Hematopoietic multipotent progenitor cell (in vitro differentiated cells): ENCODE data around the gene MED12L. TPM values are rescaled to one million over a fixed set of nuclear protein-coding genes. Genes with fewer than 3 reads are reported as not detected.

ENCODE experiments used
- DNase-seq, 3 donors: peaks; one replicate each; pipeline ENCODE4 v3.0.0-alpha.2; 2011 to 2015; ENCODE audit warnings: low read depth in 2 of 3, low spot score in 2 of 3
- total RNA-seq: library from RNA; depleted of rRNA; stranded (reverse); fragments of >200 nt; gene quantifications from one replicate; pipeline ENCODE4 v1.2.3, GENCODE V29; 2012

The MED12L gene
- total RNA-seq, 1 donor = 47.9 TPM

DNA sequence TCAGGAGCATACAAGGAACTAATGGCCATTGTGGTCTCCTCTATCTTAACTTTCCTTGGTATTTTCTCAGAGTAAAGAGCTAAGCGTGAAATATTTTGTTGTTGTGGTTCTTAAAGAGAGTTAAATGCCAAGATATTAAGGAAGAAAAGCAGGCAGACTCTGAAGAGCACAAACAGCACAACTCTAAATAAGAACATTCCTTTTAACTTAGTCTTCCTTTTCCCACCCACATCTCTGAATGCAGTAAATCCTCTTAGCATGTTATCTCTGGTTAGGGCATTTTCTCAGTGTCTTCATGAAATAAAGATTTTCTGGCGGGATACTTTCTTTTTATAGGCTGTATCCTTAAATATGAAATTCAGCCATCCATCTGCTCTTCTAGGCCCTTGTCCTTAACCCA is 229.7 kb downstream of the MED12L start:
- no peak for DNase-seq

DNA sequence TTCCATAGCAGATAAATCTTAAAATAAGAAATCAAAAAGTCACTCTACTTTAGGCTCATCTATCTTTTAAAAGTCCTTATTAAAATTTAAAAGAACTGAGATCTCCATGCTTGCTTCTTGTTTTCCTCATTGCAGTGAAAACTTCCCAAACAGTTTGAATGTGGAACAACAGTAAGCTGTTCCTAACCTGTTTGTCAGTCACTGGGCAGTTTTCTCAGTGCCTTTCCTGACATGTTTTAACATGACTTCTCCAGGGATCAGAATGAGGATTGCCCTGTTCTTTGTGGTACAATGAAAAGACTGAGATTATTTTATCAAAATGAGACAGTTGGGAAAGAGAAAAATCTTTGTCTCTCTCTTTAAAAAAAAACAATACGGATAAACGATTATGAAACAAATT is 230.4 kb downstream of the MED12L start:
- no peak for DNase-seq

DNA sequence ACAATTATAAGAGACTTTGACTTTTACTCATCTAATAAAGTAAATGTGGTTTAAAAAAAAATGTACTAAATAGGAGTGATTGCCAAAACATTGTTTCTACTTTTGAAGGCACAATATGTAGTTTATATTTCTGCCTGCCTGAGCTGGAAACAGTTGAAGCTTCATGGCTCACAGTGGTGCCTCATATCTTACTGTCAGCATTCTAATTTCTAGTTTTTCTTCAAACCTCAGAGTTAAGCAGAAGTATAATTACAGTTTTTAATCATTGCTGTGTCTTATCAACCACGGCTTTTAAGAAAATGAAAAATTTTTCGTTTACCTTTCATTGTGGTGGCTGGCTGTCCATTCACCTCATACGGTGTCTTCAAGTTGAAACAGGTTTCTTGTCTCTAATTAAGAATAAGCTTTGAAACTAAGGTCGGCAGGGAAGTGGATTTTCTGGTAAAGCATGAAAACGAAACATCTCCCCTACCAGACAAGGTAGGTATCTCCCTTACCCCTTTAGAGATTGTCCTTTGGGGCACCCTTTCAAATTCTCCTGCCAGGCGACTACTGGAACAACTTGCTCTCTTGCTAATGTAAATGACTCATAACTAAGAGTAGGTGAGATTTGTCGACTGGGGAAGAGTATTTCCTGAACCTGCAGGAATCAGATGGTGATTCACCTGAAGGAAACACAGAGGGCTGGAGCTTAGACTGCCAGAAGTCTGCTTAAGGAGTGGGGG is 231.0 kb downstream of the MED12L start, which contains the start of gene GPR87:
GPR87 (minus strand) TSS at position 554 of the 725 bp plus-strand sequence. CDS start 16,720 bp downstream, outside the sequence.
- no peak for DNase-seq

DNA sequence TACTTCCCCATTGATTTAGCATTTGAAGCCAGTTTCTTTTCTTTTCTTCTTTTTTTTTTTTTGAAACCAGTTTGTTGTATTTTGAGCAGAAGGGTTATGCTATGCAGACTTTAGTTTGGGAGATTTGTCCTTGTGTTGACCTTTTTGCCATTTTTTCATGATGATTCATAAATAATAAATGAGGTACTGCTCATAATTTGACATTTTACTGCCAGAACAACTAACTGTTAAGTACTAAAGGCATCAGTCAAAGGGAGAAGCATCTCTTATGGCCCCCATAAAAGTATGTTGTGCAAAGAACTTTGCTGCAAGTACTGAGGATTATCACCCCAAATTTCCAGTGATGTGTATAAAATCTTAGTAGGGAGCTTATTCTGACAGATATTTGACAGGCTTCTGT is 232.8 kb downstream of the MED12L start:
- no peak for DNase-seq

DNA sequence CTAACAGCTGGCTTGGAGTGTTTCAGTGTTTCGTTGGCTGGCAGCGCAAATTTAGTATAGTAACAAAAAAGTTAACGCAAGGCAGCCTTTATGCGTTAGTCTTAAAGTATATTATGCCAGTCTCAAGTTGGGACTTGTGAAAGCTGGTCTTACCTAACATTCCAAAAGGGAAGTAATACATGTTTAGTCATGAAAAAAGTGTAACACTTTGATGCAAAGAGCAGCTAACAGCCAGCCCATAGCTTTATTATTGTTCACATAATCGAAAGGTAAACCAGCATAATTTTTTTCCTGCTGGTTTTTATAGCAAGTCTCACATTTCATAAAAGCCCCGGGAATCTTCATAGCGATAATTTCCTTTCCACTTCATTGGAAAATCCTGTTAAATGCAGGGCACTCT is 233.5 kb downstream of the MED12L start:
- no peak for DNase-seq

DNA sequence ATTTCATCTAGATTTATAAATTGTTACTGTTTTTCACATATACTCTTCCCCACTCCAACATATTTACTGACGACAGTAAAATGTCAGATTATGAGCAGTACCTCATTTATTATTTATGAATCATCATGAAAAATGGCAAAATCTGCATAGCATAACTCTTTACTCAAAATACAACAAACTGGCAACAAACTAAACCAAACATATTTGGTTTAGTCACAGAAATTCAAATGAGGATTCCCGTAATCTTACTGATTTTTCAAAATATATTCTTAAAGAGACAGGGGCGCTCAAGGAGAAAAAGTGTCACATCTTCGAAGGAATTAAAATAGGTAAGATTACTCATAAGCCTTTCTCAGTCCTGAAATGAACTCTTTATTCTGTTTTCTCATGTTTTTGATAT is 234.2 kb downstream of the MED12L start:
- no peak for DNase-seq

DNA sequence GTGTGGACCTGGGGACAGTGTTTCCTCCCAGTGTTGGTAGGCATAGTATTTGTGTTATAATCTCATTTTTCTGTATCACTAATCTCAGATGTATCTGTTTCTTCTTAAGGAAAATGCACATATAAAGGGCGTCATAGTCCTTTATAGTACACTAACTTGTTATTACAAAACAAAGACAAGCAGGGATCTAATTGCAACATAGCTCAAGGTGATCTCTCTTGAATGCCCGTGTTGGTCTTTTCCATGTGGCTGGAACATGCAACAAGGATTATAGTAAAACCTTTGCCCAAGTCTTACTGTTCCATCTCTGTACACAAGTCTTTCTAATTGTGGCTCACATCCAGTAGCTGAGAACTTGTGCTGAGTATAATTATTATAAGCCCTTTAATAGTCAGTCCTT is 234.7 kb downstream of the MED12L start:
- no peak for DNase-seq

DNA sequence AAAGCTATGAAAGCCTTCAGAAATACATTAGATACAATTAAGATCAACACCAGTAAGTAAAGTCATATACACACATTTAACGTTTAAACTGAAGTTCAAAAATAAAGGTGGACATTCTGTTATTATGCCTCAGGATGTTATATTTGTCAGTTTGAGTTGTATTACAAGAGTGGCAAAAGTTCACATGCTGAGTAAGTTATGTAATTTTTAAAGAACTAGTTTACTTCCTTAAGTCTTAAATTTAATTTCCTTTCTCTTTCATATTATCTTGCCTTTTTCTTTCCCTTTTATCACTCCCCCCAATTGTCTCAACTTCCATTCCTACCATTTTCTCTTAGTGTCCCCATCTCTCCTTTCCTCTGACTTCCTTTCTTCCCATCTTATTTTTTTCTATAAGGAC is 236.1 kb downstream of the MED12L start:
- no peak for DNase-seq

DNA sequence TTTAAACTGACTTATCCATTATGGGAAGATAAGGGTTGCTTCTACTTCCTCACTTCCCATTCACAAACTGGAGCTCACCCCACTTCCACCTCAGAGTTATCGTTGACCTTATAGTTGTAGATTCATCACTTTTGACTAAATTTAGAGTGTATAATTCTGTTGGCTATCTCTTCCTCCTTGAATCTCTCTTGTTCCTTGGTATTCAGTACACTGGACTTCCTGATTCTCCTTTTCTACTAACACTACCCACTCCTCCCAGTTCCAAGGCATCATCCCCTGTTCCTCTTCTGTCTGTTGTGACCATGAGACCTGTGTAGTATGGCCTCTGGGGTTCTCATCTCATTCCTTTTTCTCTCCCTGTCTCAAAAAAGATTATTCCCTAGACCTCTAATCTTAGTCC is 237.0 kb downstream of the MED12L start:
- DNase-seq = no peak

DNA sequence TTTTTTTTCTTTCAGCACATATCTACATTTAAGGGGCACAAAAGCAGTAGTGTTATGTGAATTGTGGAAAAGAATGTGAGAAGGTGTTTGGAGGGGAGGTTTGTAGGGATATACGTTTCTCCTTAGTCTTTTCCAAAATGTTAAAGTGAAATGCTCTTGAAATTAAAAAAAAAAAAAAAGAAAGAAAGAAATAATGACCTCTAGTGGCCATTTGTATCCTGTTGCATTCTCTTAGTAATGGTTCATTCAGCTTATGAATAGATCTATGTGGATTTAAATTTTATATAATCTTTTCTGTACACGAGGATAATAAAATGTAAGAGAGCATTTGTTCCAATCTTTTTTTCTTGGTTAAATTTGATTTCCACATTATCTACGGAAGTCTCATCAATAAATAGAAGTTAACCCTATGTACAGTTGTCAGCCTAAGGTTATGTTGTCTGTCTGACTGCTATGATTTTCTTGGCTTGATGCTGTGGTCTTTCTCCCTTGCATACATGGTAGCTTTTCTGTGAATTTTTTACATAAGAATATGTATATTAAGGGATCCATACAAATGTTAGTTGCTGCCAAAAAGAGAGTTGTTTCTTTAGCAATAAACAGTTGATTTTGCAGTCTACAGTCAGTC is 242.2 kb downstream of the MED12L start:
- DNase-seq = peak in 1 of 3 donors; percentile 54

DNA sequence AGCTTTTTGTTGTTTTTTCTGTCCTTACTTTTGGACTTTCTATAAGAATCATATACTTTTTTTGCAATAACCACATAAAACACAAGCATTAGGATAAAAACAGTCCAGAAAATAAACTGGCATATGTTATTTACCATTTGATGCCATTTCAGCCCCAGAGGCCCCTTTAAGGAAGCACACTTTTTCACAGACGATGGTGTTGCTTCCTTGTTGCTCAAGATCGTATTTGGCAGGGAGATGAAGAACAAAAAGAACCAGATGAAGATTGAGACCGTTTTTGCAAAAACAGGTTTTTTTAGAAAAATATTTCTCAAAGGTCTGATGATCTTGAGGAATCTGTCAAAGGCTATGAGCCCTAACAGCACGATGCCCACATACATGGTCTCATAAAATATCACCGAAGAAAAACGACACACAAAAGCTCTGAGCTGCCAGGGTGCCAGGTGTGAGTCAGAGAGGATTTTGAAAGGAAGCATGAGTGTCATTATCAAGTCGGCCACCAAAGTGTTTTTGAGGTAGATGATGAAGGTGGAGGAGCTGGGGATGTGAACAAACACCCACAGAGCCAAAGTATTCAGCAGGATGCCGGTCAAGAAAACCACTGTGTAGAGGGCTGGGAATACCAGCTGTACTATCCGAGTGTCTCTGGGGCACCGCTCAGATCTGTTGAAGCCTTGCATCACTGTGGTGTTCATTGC is 243.0 kb downstream of the MED12L start:
- DNase-seq = peak in 2 of 3 donors; percentile 62 to 66

DNA sequence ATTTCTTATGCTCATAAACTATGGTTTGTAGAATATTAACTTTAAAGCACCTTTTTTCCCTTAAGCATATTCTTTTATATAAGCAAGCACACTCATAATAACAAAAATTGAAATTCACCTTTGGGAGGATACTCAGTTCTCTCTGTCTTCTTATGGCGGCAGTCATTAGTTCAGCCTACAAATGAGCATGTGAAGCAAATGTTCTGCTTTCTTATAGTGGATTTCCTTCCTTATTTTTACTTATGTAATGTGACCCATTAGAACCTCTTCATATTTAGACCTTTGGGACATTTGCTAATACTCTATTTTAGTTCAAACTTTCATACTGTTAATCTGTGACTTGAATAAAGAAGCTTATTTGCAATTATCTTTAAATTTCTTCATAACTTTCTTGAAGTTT is 243.9 kb downstream of the MED12L start, which contains the start of gene P2RY13:
P2RY13 (minus strand) TSS at position 187 of the 400 bp plus-strand sequence; CDS start at position 166, 21 bp downstream.
- no peak for DNase-seq

DNA sequence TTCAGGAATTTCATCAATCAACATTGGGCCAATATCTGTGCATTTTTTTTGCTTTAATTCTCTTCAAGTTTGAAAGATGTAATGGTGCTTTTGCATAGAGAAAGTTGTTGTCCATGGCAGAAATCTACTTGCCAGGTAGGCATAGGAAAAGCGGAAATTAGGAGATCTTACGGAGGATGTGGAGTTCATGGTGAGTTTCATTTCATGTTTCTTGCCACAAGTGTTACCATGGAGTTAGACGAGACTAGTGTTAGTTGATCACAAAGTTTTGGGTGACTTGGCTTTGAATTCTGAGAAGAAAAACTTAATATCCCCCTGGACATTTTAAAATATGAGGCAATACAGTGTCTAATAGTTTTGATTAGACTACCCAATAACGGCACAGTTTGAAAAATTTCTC is 244.9 kb downstream of the MED12L start:
- DNase-seq = no peak

DNA sequence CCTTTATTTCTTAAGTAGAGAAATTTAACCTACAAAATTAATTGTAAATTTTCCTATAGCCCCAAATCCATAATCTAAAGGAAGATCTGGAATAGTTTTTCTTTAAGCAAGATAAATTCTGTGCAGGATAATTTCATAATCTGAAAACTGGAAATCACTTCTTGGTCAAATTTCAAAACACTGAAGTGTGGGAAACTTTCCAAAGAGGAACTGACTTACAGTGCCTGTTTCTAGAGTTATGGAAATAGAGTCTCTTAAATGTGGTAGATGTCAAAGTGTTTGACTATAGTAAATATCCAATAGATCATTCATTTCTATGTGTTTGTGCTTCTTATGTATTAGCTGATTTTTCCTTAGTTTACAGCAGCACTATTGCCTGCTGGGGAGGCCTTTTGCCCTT is 245.4 kb downstream of the MED12L start:
- no peak for DNase-seq

DNA sequence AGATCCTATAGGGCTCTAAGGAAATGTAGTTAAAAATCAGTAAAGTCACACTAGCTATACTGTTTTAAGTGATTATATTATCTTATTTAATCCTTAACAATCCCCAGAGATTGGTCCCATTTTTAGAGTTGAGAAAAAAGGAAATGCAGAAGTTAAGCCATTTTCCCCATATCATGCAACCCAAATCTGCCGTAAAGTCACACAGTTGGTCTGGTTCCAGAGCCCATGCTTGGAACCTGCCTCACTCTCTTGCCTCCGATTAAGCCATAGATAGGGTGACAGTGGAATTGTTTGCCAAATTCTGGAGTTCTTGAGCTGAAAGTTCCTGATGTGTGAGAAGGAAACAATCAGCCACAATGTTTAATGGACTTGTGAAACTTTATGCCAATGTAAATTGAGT is 246.2 kb downstream of the MED12L start:
- no peak for DNase-seq

DNA sequence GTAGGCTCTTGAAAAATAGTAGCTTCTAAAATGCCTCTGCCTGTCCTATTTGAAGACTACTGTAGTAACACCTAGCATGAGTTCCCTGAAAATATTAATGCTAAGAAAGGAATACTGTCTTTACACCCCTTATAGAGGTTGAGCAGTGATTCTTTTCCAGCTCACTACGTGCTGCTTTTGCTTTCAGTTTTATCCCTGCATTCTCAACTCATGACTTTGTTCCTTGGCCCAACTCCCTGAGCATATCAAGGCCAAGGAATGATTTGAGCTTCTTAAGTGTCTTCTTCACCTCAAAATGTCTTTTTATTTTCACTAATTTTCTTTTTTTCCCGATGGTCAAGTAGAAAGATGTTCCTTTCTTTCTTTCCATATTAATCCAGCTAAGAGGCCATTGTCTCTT is 260.4 kb downstream of the MED12L start:
- no peak for DNase-seq

DNA sequence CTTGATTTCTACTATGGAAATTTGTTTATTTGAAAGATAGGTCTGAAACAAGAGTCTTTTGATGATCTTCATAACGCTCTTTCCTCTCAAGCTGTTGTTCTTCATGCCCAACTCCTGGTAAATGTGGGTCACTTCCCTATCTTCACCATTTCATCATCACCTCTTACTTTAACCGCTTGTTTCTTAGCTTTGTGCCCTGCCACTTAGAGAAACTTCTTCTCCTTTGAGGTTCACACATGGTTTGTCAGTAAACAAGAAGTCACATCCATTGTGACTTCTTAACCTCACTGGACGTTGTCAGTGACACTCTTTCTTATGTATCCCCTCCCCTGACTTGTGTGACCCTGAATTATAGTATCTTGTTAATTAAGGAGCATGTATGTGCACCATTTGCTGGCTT is 260.8 kb downstream of the MED12L start:
- DNase-seq = peak in 1 of 3 donors; percentile 45

DNA sequence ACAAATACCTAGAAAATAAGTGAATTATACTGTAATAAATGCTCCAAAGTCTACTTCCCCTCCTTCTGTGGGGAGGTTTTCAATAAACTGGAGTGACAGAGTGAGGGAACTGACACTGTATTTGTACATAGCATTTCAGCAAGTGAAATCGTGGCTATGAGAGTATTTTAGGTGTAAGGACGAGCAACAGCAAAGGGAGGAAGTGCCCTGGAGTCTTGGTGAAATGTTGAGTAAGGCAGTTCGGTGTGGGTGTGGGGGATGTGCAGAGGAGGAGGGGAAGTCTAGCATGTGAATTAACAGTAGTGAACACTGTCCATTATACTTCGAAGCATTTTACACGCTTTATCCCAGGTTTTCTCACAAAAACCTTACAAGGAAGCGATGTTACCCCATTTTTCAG is 262.0 kb downstream of the MED12L start:
- DNase-seq = peak in 1 of 3 donors; percentile 60

DNA sequence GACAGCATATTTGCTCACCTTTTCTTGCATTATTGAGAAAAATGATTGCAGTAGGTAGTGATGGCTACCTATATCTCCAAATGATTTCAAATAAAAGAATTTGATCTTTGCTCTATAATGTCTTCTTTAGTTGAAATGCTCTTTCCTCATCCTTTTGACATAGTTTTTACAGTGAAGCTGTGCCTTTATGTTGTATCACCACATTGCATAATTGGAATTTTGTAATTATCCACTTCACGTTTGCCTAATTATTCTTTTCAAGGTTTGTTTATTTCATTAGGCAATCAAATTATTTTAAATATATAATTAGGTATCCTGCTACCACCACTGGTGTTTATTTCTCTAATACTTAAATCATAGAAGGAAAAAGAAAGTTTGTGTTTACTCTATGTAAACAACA is 265.2 kb downstream of the MED12L start:
- no peak for DNase-seq

DNA sequence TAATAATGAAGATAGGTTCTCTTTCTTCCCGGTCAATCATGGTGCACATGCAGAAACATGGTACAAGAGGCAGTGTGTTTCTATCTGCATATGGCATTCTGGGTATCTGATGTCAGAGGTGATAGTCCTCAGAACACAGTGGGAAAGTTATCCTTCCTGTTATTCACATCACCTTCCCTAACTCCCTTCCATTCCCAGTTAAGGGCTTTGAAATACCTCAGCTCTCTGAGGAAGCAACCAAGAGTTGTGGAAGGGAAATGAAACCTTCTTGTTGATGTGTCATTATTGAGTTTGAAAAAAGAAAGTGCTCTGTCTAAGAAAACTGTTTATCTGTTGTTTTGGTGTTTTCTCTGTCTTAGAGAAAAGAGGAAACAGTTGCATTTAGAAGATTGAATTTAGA is 265.8 kb downstream of the MED12L start:
- DNase-seq = peak in 1 of 3 donors; percentile 42

DNA sequence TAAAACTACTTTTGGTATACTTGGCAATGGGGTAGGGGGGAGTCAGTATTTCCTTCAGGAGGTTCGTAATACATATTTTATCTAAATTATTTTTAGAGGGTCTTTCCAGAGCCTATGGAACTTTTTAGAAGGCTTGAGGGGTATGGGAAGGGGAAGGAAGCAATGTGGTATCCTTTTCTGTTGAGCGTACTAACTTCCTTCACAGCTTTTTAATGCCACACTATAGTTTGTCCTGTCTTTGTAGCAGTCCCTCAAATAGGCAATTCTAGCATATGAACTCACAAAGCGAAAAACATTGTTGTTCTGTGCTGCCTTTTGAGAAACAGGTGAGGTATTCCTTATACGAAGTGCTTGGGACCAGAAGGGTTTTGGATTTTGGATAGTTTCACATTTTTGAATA is 266.2 kb downstream of the MED12L start:
- DNase-seq = no peak
